GM19043 (cell line): ENCODE data around the gene FGD2.
"Not testable (repeated sequence)": the region's sequence is repeated elsewhere in the genome, so short reads cannot be mapped to it uniquely, and the experiment has no call there.

Experiments
- ATAC-seq: cut with Tn5 transposase; IDR thresholded peaks from one replicate; pipeline ENCODE4 v1.9.1; 2021; ENCODE audit warnings: low read depth; ENCODE audit not compliant: unreplicated experiment

The FGD2 gene

GRCh38 chr6:36985808-36986703, 19.4 kb upstream of the FGD2 start, which contains the start of gene MTCH1:
MTCH1 (minus strand) TSS chr6:36986196; CDS start chr6:36986173, 23 bp downstream.
- ATAC-seq, result peak; percentile 69

GRCh38 chr6:36986704-36987047, 18.8 kb upstream of the FGD2 start:
- ATAC-seq, result peak; percentile 16

- no peak for ATAC-seq
Measured at GRCh38 chr6:36989264-36989663, 16.2 kb upstream of the FGD2 start.

GRCh38 chr6:36990401-36990800, 15.1 kb upstream of the FGD2 start:
- ATAC-seq, result not testable (repeated sequence)

- no peak for ATAC-seq
Measured at GRCh38 chr6:36997811-36998722, 7.4 kb upstream of the FGD2 start.

- ATAC-seq, result no peak
Measured at GRCh38 chr6:36998723-36999038, 6.8 kb upstream of the FGD2 start.

DNA sequence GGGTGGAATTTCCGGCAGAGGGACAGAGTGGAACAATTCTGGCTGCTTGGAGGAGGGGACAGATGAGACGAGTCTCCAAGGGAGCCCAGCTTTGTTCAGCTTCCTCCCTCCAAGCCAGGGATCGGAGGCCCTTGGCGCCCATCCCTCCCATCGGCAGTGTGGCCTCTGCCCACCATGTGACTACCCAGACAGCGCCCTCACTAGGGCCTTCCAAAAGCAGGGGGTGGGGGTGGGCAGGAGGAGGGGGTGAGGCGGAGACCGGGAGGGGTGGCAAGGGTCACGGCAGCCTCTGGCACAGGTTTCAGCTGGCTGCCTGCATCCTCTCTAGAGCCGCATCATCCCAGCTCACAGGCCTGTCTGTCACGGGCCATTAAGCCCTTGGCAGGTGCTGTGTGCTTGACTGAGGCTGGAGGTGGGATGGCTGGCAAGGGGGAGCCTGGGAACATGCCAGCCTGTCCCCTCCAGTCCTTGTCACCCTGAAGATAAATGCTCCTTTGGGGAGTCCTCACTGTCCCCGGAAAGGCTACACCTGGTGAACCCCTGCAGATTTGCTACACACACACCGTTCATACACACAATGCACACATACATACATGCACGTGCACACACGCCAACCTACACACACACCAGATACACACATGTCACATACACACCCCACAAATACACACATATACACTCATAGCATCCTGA, 6.2 kb upstream of the FGD2 start:
- ATAC-seq, result no peak

- no peak for ATAC-seq
Measured at GRCh38 chr6:36999751-37000125, 5.7 kb upstream of the FGD2 start.

- ATAC-seq, result no peak
Measured at GRCh38 chr6:37004044-37004980, 1.1 kb upstream of the FGD2 start.

- ATAC-seq, result no peak
Measured at GRCh38 chr6:37005827-37006567, 542 bp downstream of the FGD2 start.

DNA sequence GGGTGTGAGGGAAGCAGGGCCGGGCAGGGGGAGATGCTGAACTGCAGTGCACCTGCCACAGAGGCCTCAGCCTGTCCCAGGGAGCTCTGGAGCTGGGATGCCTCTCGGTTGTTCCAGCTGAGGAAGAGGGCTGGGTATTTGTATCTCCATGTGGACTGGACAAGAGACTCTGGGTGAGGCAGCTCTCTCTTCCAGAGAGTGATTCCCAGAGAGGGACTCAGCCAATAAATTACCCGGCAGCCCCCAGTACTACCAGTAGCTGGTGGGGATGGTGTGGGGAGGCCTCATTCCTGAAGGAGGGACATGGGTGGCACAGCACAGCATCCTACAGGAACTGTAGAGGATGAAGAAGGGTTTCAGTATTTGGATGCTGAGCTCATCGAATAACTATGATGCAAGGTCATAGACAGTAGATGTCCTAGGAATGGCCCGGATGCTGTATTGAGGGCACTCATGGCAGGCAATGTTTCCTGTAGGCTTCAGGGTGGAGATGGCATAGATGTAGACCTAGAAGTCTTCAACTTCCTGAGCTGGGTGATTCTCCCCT, 1.4 kb downstream of the FGD2 start:
- ATAC-seq, result no peak

- peak; percentile 39 for ATAC-seq
Measured at GRCh38 chr6:37007340-37008043, 2.0 kb downstream of the FGD2 start.

DNA sequence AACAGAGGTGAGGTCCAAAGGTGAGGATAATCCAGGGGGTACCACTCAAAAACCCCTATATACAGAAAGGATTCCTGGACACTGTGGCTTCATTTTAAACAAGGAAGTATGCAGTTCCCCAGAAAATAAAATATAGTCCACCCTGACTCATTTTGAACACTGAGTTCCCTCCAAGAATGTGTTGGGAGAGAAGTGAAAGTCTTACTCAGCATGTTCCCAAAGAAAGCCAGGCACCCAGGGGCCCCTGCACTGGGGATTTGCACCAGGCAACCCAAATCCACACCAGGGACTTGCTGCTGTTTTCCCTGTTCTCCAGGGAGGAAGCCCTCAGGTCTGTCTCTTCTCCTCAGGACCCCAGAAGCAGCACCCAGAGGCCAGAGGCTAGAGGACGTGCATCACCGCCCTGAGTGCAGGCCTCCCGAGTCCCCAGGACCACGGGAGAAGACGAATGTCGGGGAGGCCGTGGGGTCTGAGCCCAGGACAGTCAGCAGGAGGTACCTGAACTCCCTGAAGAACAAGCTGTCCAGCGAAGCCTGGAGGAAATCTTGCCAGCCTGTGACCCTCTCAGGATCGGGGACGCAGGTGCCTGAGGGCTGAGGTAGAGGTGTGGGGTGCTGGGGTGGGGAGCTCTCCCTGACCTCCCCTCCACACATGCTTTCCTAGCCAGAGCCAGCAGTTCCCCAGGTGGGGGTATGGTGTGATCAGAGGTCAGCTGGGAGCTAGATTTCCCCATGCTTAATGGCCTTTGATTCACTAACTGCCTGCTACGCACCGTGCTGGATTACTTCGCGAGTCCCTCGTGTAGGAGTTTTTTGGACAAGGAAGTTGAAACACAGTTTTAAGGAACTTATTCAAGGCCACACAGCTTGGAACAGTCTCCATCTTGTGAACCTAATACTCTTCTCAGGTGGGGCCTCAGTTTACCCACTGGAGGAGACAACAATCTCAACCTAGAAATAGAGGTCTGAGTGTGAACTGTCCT, 3.3 kb downstream of the FGD2 start:
- ATAC-seq, result no peak

DNA sequence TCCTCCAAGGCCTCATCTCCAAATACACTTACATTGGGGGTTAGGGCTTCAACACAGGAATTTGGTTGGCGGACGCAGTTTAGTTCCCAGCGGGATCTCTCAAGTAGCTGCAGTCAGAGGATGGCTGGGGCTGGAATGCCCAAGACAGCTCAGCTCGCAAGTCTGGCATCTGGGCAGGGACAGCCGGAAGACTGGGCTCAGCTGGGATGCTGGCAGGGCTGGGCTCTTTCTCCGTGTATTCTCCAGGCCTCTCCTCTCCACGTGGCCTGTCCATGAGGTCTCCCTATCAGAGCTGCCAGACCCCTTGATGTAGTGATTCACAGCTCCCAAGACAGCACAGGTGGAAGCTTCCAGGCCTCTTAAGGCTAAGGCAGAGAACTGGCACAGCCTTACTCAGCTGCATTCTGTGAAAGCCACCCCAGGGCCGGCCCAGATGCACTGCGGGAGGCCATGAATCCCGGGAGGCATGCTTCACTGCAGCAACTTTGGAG, 5.0 kb downstream of the FGD2 start:
- ATAC-seq, result no peak

DNA sequence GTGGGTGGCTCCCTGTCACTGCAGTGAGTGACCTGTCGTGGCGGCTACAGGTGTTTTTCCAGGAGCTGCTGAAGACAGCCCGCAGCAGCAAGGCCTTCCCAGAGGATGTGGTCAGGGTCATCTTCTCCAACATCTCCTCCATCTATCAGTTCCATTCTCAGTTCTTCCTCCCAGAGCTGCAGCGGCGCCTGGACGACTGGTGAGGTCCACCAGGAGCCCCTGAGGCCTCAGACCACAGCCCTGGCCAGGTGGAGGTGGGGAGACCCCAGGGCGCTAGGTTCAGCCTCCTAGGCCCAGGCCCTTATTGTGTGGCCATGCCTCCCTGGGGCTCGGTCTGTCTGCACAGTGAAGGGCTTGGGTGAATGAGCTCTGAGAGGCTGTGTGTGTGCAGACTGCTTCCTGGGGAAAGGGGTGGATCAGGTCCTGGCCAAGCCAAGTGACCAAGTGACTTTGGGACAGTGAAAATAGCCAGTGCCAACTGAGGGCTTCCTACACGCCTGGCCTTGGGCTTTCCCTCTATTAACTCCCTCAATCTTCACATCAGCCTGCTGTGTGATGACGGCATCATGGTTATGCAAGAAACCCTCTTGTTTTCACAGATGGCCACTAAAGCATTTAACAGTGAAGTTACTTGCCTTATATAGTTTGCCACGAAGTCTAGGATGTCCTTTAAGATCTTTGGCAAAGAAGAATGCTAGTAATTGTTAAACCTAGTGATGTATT, 6.4 kb downstream of the FGD2 start:
- ATAC-seq, result no peak
